ENCODE results near the gene DBNDD1. TPM values are rescaled to one million over a fixed set of nuclear protein-coding genes. Genes with fewer than 3 reads are reported as not detected.

Gene DBNDD1
- total RNA-seq, 1 donor from 2014 or later: 77.8 TPM

DNA sequence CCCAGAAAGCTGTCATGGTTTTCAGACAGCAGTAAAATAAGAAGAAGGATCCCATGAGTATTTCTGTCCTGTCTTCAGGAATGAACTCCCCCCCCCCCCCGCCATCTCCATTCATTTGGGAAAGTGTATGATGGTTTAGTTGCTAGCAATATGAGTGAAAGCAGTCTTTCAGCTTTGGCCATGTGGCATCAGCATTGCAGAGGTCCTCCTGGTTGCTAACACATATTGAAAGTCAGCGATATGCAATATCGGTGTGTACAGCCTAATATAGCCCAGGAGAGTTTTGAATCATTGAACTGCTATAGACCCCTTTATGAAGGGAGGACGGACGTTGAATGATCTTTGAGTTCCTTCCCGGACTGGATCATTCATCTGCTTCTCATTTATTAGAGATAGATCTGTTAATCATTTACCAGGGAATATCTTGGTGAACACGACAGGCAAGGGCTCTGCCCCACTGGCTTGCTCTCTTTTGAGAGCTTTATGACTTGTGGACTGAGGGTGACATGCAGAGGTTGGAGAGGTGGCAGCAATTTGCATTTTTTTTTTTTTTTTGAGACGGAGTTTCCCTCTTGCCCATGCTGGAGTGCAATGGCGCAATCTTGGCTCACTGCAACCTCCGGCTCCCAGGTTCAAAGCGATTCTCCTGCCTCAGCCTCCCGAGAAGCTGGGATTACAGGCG lies 45.5 kb downstream of the DBNDD1 start:
- peaks cover 16% of the 10 kb centered on the region for H3K36me3 Mint-ChIP-seq (ENCODE audit: unreplicated experiment)
- H3K27me3 Mint-ChIP-seq (ENCODE audit: unreplicated experiment): no peaks in the 10 kb centered on the region
- peak overlapping the region; percentile 84 for H3K4me3 Mint-ChIP-seq (ENCODE audit: unreplicated experiment)
- TF ChIP-seq CTCF (IDR thresholded peaks at IDR 0.05; ENCODE audit: partially characterized antibody, unreplicated experiment): no peak
- peaks cover 10% of the 10 kb centered on the region for H3K4me1 Mint-ChIP-seq (ENCODE audit: low read depth, unreplicated experiment)
- peaks cover 8% of the 10 kb centered on the region for H3K9me3 Mint-ChIP-seq (ENCODE audit: unreplicated experiment)
- no peak for DNase-seq
- H3K27ac Mint-ChIP-seq (ENCODE audit: unreplicated experiment): peak overlapping the region; percentile 33

GRCh38 chr16:89973235-89973634 lies 46.0 kb downstream of the DBNDD1 start:
- Mint-ChIP-seq H3K9me3 (ENCODE audit: unreplicated experiment) (peaks cover 8% of the 10 kb centered on the region), H3K27ac (ENCODE audit: unreplicated experiment) (peak overlapping the region; percentile 91), H3K27me3 (ENCODE audit: unreplicated experiment) (no peaks in the 10 kb centered on the region), H3K4me1 (ENCODE audit: low read depth, unreplicated experiment) (peaks cover 10% of the 10 kb centered on the region), H3K4me3 (ENCODE audit: unreplicated experiment) (peak overlapping the region; percentile 97), H3K36me3 (ENCODE audit: unreplicated experiment) (peaks cover 16% of the 10 kb centered on the region)
- no peak for DNase-seq
- TF ChIP-seq CTCF (IDR thresholded peaks at IDR 0.05; ENCODE audit: partially characterized antibody, unreplicated experiment): no peak

DNA sequence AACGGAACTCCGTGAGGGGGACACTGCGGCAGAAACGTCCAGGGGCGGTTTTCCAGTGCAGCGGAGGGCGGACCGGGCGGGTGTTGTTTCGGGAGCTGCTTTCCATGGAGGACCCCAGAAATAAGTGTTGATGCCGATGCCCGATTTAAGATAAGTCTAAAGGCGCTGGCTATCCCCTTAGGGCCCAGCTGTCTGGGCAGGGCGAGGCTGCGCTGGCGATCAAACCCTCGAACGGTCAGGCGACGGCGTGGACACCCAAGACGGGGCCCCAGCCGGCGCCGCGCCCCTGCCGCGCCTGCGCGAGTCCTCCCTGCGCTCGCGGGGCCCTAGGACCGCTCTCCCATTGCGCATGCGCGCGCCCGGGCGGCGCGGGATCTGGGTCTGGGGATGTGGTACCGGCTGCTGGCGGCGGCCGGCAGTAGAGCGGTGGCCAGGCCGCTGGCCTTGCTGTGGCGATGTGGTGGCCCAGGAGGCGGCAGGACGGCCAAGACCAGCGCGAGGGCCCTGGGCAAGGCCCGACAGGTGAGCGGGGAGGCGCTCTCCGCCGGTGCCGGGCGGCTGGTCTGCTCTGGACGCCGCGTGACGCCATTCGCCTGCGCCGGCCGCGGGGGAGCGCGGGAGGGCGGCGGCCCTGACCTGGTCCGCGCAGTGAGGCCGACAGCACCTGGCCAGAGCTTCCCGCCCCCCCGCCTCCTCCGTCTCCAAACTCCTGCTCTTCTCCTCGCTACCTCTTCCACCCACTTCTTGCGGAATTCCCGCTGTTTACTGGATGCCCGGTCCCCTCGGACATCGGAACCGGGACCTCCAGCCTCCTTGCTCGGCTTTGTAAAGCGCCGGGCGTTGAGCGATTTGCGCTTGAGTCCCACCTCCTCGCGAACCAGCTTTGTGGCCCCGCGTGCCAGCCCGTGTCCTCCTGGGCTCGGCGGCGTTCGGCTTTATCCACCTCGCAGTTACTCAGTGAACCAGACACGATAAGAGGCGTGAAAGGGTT lies 46.7 kb downstream of the DBNDD1 start:
- TF ChIP-seq CTCF (IDR thresholded peaks at IDR 0.05; ENCODE audit: partially characterized antibody, unreplicated experiment): no peak
- peak; percentile 93 for DNase-seq
- Mint-ChIP-seq H3K27ac (ENCODE audit: unreplicated experiment) (peak overlapping the region; percentile 91), H3K36me3 (ENCODE audit: unreplicated experiment) (peaks cover 16% of the 10 kb centered on the region), H3K9me3 (ENCODE audit: unreplicated experiment) (peaks cover 8% of the 10 kb centered on the region), H3K4me1 (ENCODE audit: low read depth, unreplicated experiment) (peaks cover 10% of the 10 kb centered on the region), H3K27me3 (ENCODE audit: unreplicated experiment) (no peaks in the 10 kb centered on the region), H3K4me3 (ENCODE audit: unreplicated experiment) (peak overlapping the region; percentile 97)

DNA sequence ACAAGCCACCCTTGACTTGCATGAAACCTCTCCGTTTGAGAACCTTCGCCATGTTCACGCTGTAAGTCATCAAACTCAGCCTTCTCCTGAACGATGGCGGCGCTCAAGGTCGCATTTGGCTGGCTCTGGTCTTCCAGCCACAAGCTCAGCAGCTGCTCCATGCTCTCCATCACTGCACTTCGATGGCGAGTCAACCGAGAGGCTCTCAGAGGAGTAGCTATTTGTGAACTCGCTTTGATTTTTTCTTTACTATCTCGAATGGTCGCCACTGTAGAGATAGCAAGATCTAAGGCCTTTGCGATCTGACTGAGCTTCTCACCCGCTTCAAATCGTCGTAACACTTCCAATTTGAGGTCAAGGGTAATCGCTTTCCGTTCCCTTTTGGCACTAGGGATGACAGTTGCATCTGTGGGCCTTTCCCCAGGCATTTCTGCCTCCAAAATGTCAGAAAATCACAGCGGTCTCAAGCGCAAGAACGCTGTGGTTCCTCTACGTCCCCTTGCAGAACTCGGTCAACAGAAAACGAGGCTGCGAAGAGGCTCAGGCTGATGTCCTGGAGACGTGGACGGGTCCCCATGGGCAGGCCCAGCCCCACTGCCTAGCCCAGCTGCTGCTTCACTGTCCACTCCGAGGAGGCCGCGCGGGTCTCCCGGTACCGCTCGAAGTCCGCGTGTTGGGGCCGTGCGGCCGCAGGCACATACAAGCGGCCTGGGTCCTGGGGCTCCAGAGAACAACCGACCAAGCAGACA lies 47.6 kb downstream of the DBNDD1 start:
- TF ChIP-seq CTCF (IDR thresholded peaks at IDR 0.05; ENCODE audit: partially characterized antibody, unreplicated experiment): no peak
- Mint-ChIP-seq H3K36me3 (ENCODE audit: unreplicated experiment) (peaks cover 16% of the 10 kb centered on the region), H3K4me1 (ENCODE audit: low read depth, unreplicated experiment) (peaks cover 10% of the 10 kb centered on the region), H3K4me3 (ENCODE audit: unreplicated experiment) (peak overlapping the region; percentile 91), H3K27me3 (ENCODE audit: unreplicated experiment) (no peaks in the 10 kb centered on the region), H3K27ac (ENCODE audit: unreplicated experiment) (peak overlapping the region; percentile 85), H3K9me3 (ENCODE audit: unreplicated experiment) (peaks cover 8% of the 10 kb centered on the region)
- no peak for DNase-seq
